Stimulated activated effector memory CD8-positive, alpha-beta T cell treated with anti-CD3 and anti-CD28 coated beads, Interleukin-12 subunit alpha, Interleukin-12 subunit beta, amount 100 ng/mL, for 72 hours (primary cell): Measurements from ENCODE around the gene CDYL.

Experiments
- ATAC-seq: fragments of 150-1000 bp; cut with Tn5 transposase; 2 replicates; pipeline ENCODE4 v1.10.0; 2021
- DNase-seq, 2 donors: peaks; one replicate each; pipeline ENCODE4 v3.0.0; 2021 to 2022; ENCODE audit warnings: low spot score in 2 of 2
- H3K27ac Mint-ChIP-seq: one replicate; pipeline ENCODE4 v1.8.0; 2022; ENCODE audit warnings: mild to moderate bottlenecking, mixed read lengths
- H3K36me3 Mint-ChIP-seq: one replicate; pipeline ENCODE4 v1.8.0; 2022; ENCODE audit warnings: mild to moderate bottlenecking, mixed read lengths
- H3K4me1 Mint-ChIP-seq: one replicate; pipeline ENCODE4 v1.8.0; 2022; ENCODE audit warnings: mixed read lengths
- H3K4me3 Mint-ChIP-seq: one replicate; pipeline ENCODE4 v1.8.0; 2022; ENCODE audit warnings: mild to moderate bottlenecking, mixed read lengths
- H3K9me3 Mint-ChIP-seq: one replicate; pipeline ENCODE4 v1.8.0; 2022; ENCODE audit warnings: mixed read lengths

Gene CDYL

DNA sequence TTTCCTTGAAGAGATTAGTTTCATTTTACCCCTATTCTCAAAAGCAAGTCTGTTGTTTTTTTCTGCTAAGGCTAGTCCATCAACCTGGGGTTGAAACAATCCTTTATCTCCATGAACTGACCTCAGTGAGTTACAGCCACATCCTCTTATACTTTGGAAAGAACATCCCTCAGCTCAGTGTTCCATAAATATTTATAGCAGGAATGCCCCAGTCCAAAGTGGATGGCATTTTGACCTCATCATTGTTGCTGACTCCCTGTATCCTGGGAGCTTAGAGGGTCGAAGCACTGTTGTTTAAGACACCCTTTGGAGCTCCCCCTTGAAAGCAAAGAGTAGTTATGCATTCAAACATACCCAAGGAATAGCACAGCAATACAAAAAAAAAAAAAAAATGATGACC lies 16.2 kb upstream of the CDYL start:
- DNase-seq (no peak), ATAC-seq (no peak)
- Mint-ChIP-seq H3K27ac (no peak overlapping the region), H3K4me1 (no peaks in the 10 kb centered on the region), H3K9me3 (peaks cover 12% of the 10 kb centered on the region), H3K36me3 (no peaks in the 10 kb centered on the region), H3K4me3 (no peak overlapping the region)

DNA sequence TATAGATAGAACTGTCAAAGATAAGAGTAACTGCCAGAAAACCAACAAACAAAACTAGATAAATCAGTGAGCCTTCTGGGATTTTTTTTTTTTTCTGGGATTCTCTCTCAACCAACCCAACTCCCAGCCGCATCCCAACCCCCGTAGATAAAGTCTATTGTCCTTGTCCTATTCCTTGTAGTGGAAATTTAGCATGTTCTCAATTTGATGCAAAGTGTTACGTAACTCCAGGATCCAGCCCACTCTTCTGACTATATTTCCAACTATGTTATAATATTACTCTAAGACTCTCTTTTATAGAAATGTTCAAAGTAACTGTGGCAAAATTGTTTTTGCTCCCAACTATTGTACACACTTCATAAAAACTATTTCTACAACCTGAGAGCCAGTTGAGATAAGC lies 15.4 kb upstream of the CDYL start:
- peaks cover 13% of the 10 kb centered on the region for H3K9me3 Mint-ChIP-seq
- H3K27ac Mint-ChIP-seq, result no peak overlapping the region
- H3K36me3 Mint-ChIP-seq, result no peaks in the 10 kb centered on the region
- H3K4me1 Mint-ChIP-seq, result no peaks in the 10 kb centered on the region
- no peak for DNase-seq
- ATAC-seq, result no peak
- no peak overlapping the region for H3K4me3 Mint-ChIP-seq

DNA sequence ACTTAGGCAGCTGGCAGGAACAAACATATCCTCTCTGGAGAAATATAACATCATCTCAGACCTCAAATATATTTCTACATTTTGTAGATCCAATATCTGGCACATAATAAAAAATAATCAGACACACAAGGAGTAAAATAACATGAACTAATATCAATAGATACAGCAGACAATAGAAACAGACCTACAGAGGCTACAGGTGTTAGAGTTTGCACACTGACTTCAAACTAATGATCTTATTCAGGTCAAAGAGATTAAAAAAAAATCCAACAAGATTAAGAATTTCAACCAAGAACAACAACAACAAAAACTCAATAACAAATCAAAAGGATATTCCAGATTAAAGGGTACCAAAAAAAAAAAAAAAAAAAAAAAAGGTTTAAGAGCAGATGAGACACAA lies 13.9 kb upstream of the CDYL start:
- Mint-ChIP-seq H3K4me3 (no peak overlapping the region), H3K4me1 (no peaks in the 10 kb centered on the region), H3K36me3 (no peaks in the 10 kb centered on the region), H3K9me3 (peaks cover 14% of the 10 kb centered on the region), H3K27ac (no peak overlapping the region)
- DNase-seq (no peak), ATAC-seq (no peak)

DNA sequence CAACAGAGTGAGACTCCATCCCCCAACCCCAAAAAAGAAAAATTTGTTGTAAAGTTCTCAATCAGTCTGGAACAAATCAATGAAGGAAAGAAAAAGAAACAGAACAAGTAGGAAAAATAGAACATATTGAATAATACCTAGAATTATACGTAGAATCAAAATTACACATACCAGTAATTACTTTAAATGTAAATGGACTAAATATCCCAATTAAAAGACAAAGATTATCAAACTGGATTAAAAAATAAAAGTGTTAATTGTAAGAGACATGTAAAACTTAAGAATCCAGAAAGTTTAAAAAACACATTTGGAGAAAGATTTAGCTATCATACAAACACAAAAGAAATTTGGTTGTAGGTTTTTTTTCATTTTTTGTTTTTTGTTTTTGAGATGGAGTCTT lies 12.3 kb upstream of the CDYL start:
- no peak for ATAC-seq
- H3K9me3 Mint-ChIP-seq, result peaks cover 14% of the 10 kb centered on the region

DNA sequence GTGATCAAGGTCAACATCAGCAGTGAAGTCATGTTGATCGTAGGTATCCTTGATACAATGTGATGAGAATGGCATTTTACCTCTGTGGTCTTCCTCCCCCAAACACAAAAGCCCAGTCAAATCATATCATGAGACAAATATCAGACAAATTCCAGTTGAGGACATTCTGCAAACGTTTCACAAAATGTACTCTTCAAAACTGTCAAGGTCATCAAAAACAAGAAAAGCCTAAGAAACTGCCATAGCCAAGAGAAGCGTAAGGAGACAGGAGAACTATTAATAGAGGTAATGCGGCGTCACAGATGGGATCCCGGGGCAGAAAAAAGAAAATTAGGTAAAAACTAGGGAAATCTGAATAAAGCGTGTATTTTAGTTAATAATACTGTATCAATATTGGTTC lies 7.4 kb upstream of the CDYL start:
- Mint-ChIP-seq H3K4me3 (no peak overlapping the region), H3K4me1 (peaks cover under 1% of the 10 kb centered on the region), H3K27ac (no peak overlapping the region), H3K36me3 (no peaks in the 10 kb centered on the region), H3K9me3 (peaks cover 3% of the 10 kb centered on the region)
- no peak for DNase-seq
- ATAC-seq, result no peak

More for the DNA sequence above, 12.3 kb upstream of the CDYL start:
- no peak for DNase-seq
- no peaks in the 10 kb centered on the region for H3K36me3 Mint-ChIP-seq
- H3K27ac Mint-ChIP-seq, result no peak overlapping the region
- no peak overlapping the region for H3K4me3 Mint-ChIP-seq
- H3K4me1 Mint-ChIP-seq, result no peaks in the 10 kb centered on the region

DNA sequence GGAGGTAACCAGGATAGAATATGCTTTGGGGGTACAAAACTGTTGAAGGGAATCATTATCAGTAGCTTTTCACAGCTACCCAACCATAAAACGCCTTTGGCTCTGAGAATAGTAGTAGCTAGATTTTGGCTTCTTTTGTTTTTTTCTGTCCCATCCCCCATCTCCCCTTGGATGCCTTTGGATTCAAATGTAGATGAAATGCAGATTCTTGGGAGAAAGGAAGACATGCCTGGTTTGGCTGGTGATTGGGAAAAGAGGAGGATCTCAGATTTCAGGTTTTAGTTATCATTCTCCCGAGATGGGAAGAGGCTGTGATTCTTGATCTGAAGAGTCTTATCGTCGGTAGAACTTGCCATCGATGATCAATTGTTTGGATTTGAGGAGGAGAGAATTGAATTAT lies 3.5 kb upstream of the CDYL start:
- no peak overlapping the region for H3K4me3 Mint-ChIP-seq
- peaks cover 6% of the 10 kb centered on the region for H3K36me3 Mint-ChIP-seq
- no peak for ATAC-seq
- H3K27ac Mint-ChIP-seq, result no peak overlapping the region
- peak in 1 of 2 donors; percentile 25 for DNase-seq
- H3K4me1 Mint-ChIP-seq, result peaks cover 20% of the 10 kb centered on the region
- H3K9me3 Mint-ChIP-seq, result no peaks in the 10 kb centered on the region

DNA sequence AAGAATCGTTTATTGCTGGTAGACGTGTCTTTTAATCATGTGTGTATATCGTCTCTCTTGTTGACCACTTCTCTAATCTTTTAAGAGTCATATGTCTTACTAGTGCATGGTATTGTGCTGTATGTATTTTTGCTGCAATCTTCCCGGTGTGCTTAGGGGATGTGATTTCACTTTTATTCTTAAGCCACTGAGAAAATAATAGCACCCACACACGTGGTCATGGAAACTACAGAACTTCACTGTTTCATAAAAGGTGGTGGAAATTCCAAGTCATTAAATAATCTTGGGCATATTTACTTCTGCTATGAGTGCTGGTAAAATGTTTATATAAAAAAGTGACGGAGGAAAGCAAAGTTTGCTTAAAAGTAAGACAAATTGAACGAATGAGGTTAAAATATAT lies 3.0 kb upstream of the CDYL start:
- ATAC-seq (no peak), DNase-seq (no peak)
- Mint-ChIP-seq H3K4me3 (no peak overlapping the region), H3K4me1 (peaks cover 24% of the 10 kb centered on the region), H3K36me3 (peaks cover 10% of the 10 kb centered on the region), H3K9me3 (peaks cover under 1% of the 10 kb centered on the region), H3K27ac (no peak overlapping the region)

DNA sequence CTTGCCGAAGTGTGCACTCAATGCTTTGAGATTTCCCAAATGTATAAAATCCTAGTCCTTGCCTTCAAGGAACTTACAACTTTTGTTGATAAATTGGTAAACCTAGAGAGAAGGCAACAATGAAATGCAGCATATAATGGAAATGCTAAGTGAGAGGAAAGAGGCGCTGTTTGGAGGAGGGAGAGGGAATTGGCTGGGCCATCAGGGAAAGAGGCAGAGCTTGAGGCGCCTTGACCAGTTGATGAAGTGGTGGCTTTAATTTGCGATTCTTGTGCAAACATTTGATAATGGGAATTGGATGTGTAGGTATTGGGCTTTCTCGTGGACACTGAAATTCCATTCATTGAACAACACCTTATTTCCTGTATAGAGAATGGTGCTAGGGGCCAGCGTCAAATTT lies 1.9 kb upstream of the CDYL start:
- H3K4me1 Mint-ChIP-seq, result peaks cover 33% of the 10 kb centered on the region
- H3K27ac Mint-ChIP-seq, result peak overlapping the region; percentile 95
- H3K4me3 Mint-ChIP-seq, result peak overlapping the region; percentile 95
- DNase-seq, result no peak
- H3K36me3 Mint-ChIP-seq, result peaks cover 10% of the 10 kb centered on the region
- no peak for ATAC-seq
- peaks cover 2% of the 10 kb centered on the region for H3K9me3 Mint-ChIP-seq

DNA sequence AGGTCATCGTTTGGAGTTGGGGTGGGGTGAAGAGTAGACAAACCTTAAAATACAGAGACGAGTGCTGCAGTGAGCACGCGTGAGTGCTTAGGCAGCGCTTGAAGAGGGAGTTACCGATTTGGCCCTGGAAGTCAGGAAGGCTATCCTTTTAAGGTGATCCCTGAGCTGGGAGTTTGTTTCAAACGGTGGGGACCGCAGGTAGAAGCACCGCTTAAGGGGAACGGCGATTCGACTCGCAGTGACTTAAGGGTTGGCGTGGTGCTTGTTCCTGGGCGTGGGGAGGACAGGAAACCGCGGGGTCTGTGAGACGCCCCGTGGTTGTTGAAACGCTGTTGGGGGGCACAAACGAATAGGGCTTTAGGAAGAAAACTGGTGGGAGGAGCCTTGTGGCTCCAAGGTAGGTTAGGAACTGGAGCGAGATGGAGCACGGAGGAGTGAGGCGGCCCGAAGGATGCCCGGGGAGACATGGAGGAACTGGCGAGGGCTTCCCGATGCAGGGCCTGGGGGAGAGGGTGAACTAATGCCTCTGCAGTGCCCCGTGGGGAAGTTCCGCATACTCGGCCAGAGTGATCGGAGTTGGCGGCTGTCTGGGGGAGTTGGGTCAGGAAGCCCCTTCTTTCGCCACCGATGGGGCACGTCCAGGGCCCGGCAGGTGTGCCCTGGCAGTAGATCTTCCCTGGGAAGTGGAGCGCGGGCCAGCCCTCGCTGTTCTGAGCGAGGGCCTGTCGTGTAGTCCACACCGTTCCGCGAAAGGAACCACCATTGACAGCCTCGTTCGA lies 1.3 kb upstream of the CDYL start:
- H3K36me3 Mint-ChIP-seq, result peaks cover 10% of the 10 kb centered on the region
- ATAC-seq (no peak), DNase-seq (no peak)
- H3K9me3 Mint-ChIP-seq, result peaks cover 2% of the 10 kb centered on the region
- peaks cover 35% of the 10 kb centered on the region for H3K4me1 Mint-ChIP-seq
- peak overlapping the region; percentile 95 for H3K27ac Mint-ChIP-seq
- H3K4me3 Mint-ChIP-seq, result peak overlapping the region; percentile 95

DNA sequence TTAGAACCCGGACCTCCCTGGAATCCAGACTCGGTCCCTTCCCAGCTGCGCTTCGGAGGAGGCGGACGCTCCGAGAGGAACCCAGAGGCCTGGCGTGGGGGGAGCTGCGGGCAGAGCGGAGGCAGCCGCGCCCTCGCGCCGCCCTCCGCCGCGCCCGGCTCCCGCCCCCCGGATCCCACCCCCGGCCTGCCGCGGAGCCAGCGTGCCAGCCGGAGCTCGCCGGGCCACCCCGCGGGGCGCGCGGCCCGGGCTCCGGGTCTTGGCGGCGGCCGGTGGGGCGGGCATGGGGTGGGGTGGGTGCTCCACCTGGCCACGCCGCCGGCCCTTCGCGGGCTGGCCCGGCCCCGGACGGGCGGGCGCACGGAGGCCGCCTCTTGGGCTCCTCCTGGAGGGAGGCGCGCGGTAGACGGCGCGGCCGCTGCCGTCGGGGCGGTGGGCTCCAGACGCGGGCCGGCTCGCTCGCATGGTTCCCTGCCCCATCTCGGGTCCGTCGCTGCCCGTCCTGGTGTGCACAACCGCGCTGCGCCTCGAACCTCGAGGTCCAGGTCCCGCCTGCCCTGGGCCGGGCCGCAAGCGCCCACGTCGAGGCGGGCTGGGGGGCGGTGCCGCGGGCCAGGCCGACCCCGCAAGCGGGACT lies 592 bp upstream of the CDYL start:
- ATAC-seq (peak; percentile 77), DNase-seq (peak in 1 of 2 donors; percentile 88)
- H3K4me3 Mint-ChIP-seq, result peak overlapping the region; percentile 95
- peaks cover 2% of the 10 kb centered on the region for H3K9me3 Mint-ChIP-seq
- H3K4me1 Mint-ChIP-seq, result peaks cover 39% of the 10 kb centered on the region
- peak overlapping the region; percentile 95 for H3K27ac Mint-ChIP-seq
- H3K36me3 Mint-ChIP-seq, result peaks cover 10% of the 10 kb centered on the region

DNA sequence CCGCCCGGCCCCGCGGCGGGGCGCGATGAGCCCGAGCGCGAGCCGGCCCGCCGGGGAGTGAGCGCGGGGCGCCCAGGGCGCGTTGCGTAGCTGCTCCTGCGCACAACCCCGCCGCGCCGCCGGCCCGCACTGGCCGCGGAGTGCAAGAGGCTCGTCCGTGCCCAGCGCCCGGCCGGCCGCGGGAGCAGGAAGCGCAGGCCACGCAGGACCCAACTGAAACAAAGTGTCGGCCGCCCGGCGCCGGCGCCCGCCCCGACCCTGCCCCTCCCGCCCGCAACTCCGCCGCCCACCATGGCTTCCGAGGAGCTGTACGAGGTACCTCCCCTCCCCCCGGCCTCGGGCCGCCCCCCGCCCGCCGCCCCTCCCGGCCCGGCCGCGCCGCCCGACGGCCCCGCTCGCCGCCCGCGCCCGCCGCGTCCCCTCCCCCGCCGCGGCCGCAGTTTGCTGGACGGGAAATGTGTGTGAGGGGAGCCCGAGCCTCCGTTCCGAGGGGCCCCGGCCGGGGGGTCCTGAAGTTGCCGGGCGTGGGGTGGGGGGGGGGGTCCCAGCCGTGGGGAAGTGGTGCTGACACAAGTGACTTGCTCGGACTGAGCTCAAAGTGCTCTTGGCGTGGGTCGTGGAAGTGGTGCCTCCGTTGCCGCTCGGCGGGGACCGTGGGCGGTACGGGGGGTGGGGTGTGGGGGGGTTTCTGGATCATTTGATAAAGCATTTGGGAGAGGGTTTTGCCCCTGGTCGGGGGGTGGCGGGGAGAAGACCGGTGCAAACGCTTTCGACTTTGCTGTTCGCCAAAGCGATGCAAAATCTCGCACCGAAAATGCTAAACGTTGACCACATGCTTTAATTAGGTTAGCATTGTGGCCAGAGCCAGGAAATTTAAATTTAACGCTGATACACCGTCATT lies 539 bp downstream of the CDYL start:
- Mint-ChIP-seq H3K27ac (peak overlapping the region; percentile 86), H3K36me3 (peaks cover 10% of the 10 kb centered on the region), H3K9me3 (peaks cover 2% of the 10 kb centered on the region), H3K4me1 (peaks cover 50% of the 10 kb centered on the region), H3K4me3 (peak overlapping the region; percentile 95)
- peak; percentile 33 for ATAC-seq
- DNase-seq, result peak in 1 of 2 donors; percentile 68

DNA sequence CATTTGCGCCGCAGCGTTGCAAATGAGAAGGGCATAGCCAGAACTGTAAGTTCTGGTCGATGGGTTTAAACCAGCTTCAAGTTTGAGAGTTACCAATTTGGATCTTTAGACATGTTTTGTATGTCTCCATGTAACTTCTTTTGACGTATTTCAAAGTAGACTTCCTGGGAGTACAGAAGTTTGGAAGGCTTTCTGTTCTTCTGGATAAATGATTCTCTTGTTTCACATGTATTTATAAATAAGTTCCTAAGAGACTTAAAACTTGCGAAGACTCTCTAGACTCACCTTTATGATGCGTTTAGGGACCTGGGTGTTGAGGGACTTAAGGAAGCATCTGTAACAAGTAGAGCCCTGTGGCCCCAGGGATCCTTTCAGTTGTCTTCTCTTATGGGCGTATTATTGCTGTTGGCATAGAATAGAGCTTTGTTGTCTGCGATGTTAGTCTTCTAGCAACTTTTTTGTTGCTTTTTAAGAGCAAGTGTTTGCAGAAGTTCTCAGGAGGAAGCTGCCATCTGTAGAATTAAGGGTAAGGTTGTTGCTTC lies 1.3 kb downstream of the CDYL start:
- peaks cover 50% of the 10 kb centered on the region for H3K4me1 Mint-ChIP-seq
- no peak for DNase-seq

DNA sequence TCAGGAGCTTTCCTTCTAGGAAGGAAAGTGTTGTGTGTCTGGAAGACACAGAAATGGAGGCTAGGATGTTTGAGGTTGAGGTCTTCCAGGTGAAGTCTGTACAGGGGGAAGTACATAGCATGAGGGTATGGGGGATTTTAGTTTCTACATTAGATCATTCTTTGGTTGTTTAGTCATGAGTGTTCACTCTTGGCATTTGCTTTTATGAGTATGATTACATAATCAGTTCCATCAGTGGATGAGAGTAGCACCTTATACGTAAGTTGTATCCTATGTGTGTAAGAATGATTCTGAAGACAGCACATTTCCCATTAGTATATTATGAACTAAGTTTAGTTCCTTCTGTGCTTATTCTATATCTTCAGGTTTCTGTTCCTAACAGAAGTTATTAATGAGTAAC lies 1.9 kb downstream of the CDYL start:
- peaks cover 10% of the 10 kb centered on the region for H3K36me3 Mint-ChIP-seq
- peaks cover 2% of the 10 kb centered on the region for H3K9me3 Mint-ChIP-seq
- H3K4me1 Mint-ChIP-seq, result peaks cover 50% of the 10 kb centered on the region
- H3K4me3 Mint-ChIP-seq, result peak overlapping the region; percentile 95
- DNase-seq (no peak), ATAC-seq (peak; percentile 29)
- peak overlapping the region; percentile 86 for H3K27ac Mint-ChIP-seq

More for the DNA sequence above, 1.3 kb downstream of the CDYL start:
- ATAC-seq, result no peak
- Mint-ChIP-seq H3K27ac (peak overlapping the region; percentile 86), H3K9me3 (peaks cover 2% of the 10 kb centered on the region), H3K36me3 (peaks cover 10% of the 10 kb centered on the region), H3K4me3 (peak overlapping the region; percentile 95)

DNA sequence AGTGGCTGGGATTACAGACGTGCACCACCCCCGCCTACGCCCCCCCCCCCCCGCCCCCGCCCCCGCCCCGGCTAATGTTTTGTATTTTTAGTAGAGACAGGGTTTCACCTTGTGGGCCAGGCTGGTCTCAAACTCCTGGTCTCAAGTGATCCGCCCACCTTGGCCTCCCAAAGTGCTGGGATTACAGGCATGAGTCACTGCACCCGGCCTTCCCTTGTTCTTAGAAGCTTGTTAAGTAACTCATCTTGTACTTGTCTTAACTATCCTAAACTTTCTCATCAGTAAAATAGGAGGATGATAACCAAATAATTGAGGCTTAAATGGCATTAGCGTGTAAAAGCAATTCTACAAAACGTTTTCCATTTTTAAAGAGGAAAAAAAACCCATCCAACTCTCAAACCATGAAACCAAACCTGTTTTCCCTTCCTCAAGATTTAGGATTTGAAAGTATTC lies 4.2 kb downstream of the CDYL start:
- Mint-ChIP-seq H3K9me3 (peaks cover 2% of the 10 kb centered on the region), H3K4me1 (peaks cover 52% of the 10 kb centered on the region)

DNA sequence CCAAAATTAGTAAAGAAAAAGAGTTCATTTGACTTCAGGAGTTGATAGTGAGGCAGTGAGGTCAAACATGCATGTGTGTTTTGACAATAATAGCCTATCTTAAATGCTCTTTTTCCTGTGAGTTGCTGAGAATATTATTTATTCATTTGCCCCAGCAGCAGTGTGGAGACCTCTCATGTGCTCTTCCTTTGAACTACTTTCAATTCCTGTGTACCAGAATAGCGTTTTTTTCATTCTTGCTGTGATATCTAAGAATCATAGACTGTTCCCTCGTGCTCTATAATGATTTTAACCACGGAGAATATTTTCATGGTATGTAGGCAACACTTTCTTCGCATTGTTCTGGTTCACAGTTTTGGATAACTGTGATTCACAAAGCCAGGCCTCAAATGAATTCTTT lies 5.2 kb downstream of the CDYL start:
- ATAC-seq (no peak), DNase-seq (no peak)
- Mint-ChIP-seq H3K4me1 (peaks cover 59% of the 10 kb centered on the region), H3K9me3 (peaks cover 2% of the 10 kb centered on the region), H3K4me3 (peak overlapping the region; percentile 25), H3K36me3 (peaks cover 5% of the 10 kb centered on the region), H3K27ac (no peak overlapping the region)

More for the DNA sequence above, 4.2 kb downstream of the CDYL start:
- Mint-ChIP-seq H3K27ac (no peak overlapping the region), H3K36me3 (peaks cover 5% of the 10 kb centered on the region), H3K4me3 (no peak overlapping the region)
- DNase-seq (no peak), ATAC-seq (no peak)
